Choroid plexus epithelial cell (primary cell): Measurements from ENCODE around the gene CLECL1.
A peak's percentile ranks its signal among the peaks of the same experiment; 100 is the strongest.

Source experiments
- DNase-seq: peaks from one replicate; pipeline ENCODE4 v3.0.0-alpha.2; 2010; ENCODE audit warnings: low read depth
- H3K4me3 ChIP-seq: 2 replicates; pipeline ENCODE4 v1.5.1; 2011; ENCODE audit warnings: low read depth, mild to moderate bottlenecking, control low read depth, low read length, moderate library complexity
- CTCF ChIP-seq: conservative IDR thresholded peaks from 2 replicates; pipeline ENCODE4 v1.5.1; 2011; ENCODE audit warnings: low read depth, mild to moderate bottlenecking, control low read depth, inconsistent platforms, low read length, moderate library complexity

CLECL1 gene

GRCh38 chr12:9762369-9762768 lies 29.5 kb upstream of the CLECL1 start:
- DNase-seq: no peak
- no peak overlapping the region for H3K4me3 ChIP-seq

DNA sequence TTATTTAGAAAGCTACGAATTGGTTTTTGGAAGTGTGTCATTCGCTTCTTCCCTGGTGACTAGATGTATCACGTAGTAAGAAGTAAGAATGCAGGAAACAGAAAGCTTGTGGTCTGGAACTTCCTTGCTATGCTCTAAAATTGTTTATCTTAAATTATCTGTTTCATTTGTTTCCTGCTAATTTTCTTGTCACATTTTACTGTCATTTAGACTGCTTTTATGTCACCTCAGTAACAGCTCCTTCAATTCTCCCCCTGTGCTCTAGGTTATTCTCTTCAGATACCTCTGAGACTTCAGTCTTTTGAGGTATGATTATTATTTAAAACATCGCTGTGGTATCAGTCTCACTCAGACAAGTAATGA lies 28.5 kb upstream of the CLECL1 start:
- DNase-seq: peak; percentile 26
- no peak overlapping the region for H3K4me3 ChIP-seq
- no peak for TF ChIP-seq CTCF

More at GRCh38 chr12:9762369-9762768, 29.5 kb upstream of the CLECL1 start:
- TF ChIP-seq CTCF: no peak

- DNase-seq: peak; percentile 9
- no peak within 1 kb of the TSS for H3K4me3 ChIP-seq
- TF ChIP-seq CTCF: no peak
Observed at GRCh38 chr12:9760699-9761418, 28.0 kb upstream of the CLECL1 start, which contains the start of gene CD69. Gene CD69, minus strand, starts transcription at chr12:9760901. Its CDS starts 81 bp downstream, at chr12:9760820.

- no peak for DNase-seq
- TF ChIP-seq CTCF: no peak
- no peak overlapping the region for H3K4me3 ChIP-seq
Observed at GRCh38 chr12:9760120-9760519, 27.2 kb upstream of the CLECL1 start.

- no peak for TF ChIP-seq CTCF
- no peak for DNase-seq
- H3K4me3 ChIP-seq: no peak overlapping the region
Observed at GRCh38 chr12:9759694-9760093, 26.8 kb upstream of the CLECL1 start.

GRCh38 chr12:9758119-9758518 lies 25.2 kb upstream of the CLECL1 start:
- no peak for DNase-seq
- H3K4me3 ChIP-seq: no peak overlapping the region
- no peak for TF ChIP-seq CTCF

GRCh38 chr12:9757433-9758025 lies 24.6 kb upstream of the CLECL1 start:
- no peak for TF ChIP-seq CTCF
- no peak overlapping the region for H3K4me3 ChIP-seq
- no peak for DNase-seq
